GM12864 (cell line): ENCODE measurements around the gene ZMYM2.

Source experiments
- DNase-seq: peaks from one replicate; pipeline ENCODE4 v3.0.0-alpha.2; 2011; ENCODE audit warnings: low read depth
- H3K4me3 ChIP-seq: 2 replicates; pipeline ENCODE4 v1.5.1; 2011; ENCODE audit warnings: mild to moderate bottlenecking, low read depth, low read length, control low read depth
- TF ChIP-seq, protein P1 (sequence below): IDR thresholded peaks from 2 replicates; pipeline ENCODE4 v1.5.1; 2011; ENCODE audit warnings: low read depth, mild to moderate bottlenecking, moderate library complexity, low read length, control low read depth, inconsistent platforms; ENCODE audit errors: missing control alignments

Gene ZMYM2

DNA sequence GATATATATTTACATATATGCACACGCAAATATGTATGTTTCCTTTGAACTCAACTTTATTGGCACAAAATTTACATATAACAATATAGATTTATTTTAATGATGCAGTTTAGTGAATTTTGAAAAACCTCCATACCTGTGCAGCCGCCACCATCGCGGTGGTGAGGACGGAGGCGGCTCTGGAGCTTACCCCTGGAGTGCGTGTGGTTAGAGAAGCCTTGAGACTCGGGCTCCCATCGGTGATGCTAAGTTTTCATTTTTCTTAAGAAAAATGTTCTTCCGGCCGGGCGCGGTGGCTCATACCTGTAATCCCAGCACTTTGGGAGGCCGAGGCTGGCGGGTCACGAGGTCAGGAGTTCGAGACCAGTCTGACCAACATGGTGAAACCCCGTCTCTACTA is 170.5 kb downstream of the ZMYM2 start:
- no peak overlapping the region for H3K4me3 ChIP-seq
- TF ChIP-seq, protein P1, sequence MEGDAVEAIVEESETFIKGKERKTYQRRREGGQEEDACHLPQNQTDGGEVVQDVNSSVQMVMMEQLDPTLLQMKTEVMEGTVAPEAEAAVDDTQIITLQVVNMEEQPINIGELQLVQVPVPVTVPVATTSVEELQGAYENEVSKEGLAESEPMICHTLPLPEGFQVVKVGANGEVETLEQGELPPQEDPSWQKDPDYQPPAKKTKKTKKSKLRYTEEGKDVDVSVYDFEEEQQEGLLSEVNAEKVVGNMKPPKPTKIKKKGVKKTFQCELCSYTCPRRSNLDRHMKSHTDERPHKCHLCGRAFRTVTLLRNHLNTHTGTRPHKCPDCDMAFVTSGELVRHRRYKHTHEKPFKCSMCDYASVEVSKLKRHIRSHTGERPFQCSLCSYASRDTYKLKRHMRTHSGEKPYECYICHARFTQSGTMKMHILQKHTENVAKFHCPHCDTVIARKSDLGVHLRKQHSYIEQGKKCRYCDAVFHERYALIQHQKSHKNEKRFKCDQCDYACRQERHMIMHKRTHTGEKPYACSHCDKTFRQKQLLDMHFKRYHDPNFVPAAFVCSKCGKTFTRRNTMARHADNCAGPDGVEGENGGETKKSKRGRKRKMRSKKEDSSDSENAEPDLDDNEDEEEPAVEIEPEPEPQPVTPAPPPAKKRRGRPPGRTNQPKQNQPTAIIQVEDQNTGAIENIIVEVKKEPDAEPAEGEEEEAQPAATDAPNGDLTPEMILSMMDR, result no peak
- DNase-seq, result no peak

DNA sequence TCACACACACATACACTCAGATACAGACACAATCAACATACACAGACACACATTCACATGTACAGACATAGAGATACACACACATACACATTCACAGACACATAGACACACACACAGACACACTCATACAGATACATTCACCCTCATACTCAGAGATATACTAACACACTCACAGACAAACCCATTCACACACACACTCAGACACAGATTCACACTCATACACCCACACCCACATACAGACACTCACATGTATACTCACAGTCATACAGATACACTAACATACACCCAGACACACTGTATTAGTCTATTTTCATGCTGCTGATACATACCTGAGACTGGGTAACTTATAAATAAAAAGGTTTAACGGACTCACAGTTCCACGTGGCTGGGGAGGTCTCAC is 171.5 kb downstream of the ZMYM2 start:
- DNase-seq, result no peak
- TF ChIP-seq, protein P1, result no peak
- H3K4me3 ChIP-seq, result no peak overlapping the region

DNA sequence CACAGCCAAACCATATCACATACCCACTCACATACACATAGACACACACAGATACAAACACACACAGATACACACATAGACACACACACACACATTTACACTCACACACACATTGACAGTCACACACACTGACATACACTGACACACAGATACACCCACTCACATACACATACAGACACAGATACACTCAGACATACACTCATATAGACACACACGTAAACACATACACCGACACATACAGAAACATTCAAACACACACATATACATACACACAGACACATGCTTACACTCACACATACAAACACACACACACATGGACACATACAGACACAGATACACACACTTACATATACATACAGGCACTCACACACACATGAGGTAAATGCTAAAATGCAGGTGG is 172.1 kb downstream of the ZMYM2 start:
- no peak for DNase-seq
- TF ChIP-seq, protein P1, result no peak
- H3K4me3 ChIP-seq, result no peak overlapping the region

DNA sequence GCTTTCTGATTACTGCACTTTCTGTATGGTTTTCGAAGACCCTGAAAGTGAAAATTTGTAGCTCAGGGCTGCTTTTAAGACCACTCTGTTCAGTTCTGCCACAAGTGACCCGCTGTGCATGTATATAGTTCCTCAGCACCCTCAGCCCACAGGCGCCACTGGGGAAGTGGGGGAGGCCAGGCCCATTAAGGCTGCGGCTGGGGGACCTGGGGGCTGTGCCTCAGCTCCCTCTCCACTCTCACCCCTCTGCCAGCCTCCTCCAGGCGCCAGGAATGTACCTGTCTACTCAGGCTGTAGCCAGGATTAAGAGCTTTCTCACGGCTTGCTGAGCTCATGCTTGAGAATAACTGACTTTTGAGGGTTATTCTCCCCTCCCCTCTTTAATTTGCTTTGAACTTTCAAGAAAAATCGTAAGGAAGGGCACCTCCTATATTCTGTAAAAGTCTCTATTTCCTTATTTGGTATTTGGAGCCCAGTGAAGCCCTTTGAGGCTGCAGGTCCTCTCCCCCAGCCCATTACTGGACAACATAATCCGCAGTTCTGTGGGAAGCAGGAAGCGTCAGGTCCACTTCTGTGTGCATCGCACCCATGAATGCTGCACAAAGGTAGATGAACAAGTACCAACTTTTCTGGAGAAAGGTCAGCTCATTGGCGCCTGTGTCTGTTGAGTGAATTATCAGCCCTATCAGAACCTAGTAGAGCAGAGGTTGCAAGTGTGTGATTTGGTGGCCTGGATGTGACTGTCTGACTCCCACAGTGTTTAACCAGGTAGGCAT is 172.7 kb downstream of the ZMYM2 start:
- no peak for DNase-seq
- TF ChIP-seq, protein P1, result no peak
- no peak overlapping the region for H3K4me3 ChIP-seq

DNA sequence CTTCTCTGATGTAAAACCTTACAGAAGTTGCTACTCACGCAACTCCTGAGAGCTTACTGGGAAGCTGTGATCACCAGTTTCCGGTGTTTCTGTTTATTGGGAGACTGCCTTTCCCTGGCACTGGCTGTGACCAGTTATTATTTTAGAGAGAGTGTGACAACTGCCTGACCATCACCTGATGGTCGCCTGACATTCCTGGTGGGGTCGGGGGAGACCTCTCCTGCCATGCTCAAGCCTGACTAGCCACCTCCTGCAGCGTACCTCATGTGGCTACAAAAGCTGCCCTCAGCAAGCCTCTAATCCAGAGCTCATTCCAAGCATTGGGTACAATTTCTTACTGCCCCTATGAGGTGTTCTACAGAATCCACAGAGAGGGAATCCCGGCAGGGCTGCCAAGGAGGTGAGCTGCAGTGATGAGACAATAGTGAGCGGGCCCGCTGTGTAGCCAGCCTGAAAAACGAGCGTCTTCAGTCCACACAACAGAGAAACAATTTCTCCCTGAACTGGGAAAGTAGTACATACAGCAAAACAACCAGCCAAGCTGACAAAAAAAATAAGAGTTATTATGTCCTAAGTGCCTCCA is 173.6 kb downstream of the ZMYM2 start:
- no peak overlapping the region for H3K4me3 ChIP-seq
- TF ChIP-seq, protein P1, result no peak
- no peak for DNase-seq

DNA sequence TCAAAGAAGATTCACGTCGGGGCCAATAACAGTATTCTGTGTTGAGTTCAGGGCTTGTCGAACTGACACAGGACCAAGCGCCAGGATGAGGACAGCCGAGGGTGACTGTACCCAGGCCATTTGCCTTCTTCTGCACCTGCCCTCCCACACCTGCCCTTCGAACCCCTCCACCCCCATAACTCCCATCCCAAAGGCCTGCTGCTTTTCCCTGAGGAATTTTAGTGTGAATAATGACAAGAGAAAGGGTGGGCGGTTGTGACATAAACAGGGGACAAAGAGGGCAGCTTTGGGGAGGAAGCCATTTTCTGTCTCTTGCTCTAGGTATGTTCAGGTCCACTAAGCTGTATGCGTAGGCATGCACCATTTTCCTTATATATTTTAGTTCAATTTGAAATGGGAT is 176.2 kb downstream of the ZMYM2 start:
- DNase-seq, result no peak
- TF ChIP-seq, protein P1, result no peak
- no peak overlapping the region for H3K4me3 ChIP-seq
